Measurements from ENCODE around the gene C4orf33.

DNA sequence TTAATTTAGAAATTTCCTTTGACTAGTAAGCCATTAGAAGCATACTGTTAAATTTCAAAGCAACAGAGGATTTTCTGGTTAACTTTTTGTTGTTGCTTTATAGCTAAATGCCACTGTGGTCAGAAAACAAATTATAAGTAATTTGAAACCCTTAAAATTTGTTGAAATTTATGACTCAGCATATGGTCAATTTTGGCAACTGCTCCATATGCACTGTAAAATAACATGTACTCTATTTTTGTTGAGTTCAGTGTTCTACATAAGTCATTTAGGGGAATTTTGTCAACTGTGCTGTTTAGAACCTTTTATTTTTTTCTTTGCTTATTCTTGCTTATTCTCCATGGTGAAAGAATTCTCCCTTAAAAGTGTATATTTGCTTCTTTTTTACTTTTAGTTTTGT lies 31.2 kb upstream of the C4orf33 start:
- TF ChIP-seq, protein P1, sequence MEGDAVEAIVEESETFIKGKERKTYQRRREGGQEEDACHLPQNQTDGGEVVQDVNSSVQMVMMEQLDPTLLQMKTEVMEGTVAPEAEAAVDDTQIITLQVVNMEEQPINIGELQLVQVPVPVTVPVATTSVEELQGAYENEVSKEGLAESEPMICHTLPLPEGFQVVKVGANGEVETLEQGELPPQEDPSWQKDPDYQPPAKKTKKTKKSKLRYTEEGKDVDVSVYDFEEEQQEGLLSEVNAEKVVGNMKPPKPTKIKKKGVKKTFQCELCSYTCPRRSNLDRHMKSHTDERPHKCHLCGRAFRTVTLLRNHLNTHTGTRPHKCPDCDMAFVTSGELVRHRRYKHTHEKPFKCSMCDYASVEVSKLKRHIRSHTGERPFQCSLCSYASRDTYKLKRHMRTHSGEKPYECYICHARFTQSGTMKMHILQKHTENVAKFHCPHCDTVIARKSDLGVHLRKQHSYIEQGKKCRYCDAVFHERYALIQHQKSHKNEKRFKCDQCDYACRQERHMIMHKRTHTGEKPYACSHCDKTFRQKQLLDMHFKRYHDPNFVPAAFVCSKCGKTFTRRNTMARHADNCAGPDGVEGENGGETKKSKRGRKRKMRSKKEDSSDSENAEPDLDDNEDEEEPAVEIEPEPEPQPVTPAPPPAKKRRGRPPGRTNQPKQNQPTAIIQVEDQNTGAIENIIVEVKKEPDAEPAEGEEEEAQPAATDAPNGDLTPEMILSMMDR (IDR thresholded peaks at IDR 0.05), result no peak
- TF ChIP-seq POLR2A (IDR thresholded peaks at IDR 0.05), result no peak

Measured in right lobe of liver (tissue), 4 donors.